ENCODE results near the gene KBTBD3. TPM values are rescaled to one million over a fixed set of nuclear protein-coding genes. Genes with fewer than 3 reads are reported as not detected.

Gene KBTBD3
- 20.5 TPM for total RNA-seq

GRCh38 chr11:106076919-106077608 lies at the start of gene KBTBD3:
Gene KBTBD3, minus strand, starts transcription at chr11:106077347. Its CDS starts 18,250 bp downstream, at chr11:106059097.

GRCh38 chr11:106077609-106078455 lies 685 bp upstream of the KBTBD3 start, which contains the start of gene AASDHPPT:
Gene AASDHPPT, plus strand, starts transcription at chr11:106077662. Its CDS starts 49 bp downstream, at chr11:106077711.

GRCh38 chr11:106021967-106022794 lies 55.0 kb downstream of the KBTBD3 start, which contains the start of gene MSANTD4:
Gene MSANTD4, minus strand, starts transcription at chr11:106022240. Its CDS starts 11,323 bp downstream, at chr11:106010917.

Other genes with a start within 250 kb of the KBTBD3 start
- gene MSANTD4, start 55.1 kb downstream of the KBTBD3 start, total RNA-seq: 107 TPM
- 139 TPM for gene AASDHPPT, start 315 bp upstream of the KBTBD3 start, total RNA-seq

Data from camera-type eye (tissue), 1 donor.